ENCODE results near the gene RGPD8. TPM values are rescaled to one million over a fixed set of nuclear protein-coding genes. Genes with fewer than 3 reads are reported as not detected.
"Not testable (repeated sequence)": the region's sequence is repeated elsewhere in the genome, so short reads cannot be mapped to it uniquely, and the experiment has no call there.

Gene RGPD8
- total RNA-seq, 1 experiment from 2014 or later, result 5.0 TPM

GRCh38 chr2:112449854-112450253 lies 16.4 kb upstream of the RGPD8 start:
- Histone ChIP-seq H3K4me1 (replicated peaks; ENCODE audit: insufficient read depth) (no peaks in the 10 kb centered on the region), H3K4me3 (no peak overlapping the region), H3K27ac (no peak overlapping the region), H3K36me3 (ENCODE audit: low read depth) (no peaks in the 10 kb centered on the region), H3F3A (ENCODE audit: insufficient read depth, low read depth) (no peaks in the 10 kb centered on the region), H2AFZ (no peak overlapping the region), H3K4me2 (no peak overlapping the region), H3K79me2 (ENCODE audit: low read depth) (no peaks in the 10 kb centered on the region), H4K20me1 (ENCODE audit: insufficient read depth) (no peaks in the 10 kb centered on the region), H3K9me3 (ENCODE audit: insufficient read depth, low read depth) (no peaks in the 10 kb centered on the region), H3K27me3 (ENCODE audit: insufficient read depth, low read depth) (no peaks in the 10 kb centered on the region), H3K9me2 (ENCODE audit: insufficient read depth) (no peaks in the 10 kb centered on the region)
- TF ChIP-seq EZH2 (IDR thresholded peaks at IDR 0.05; ENCODE audit: low read depth) (no peak), CTCF (conservative IDR thresholded peaks at IDR 0.05) (no peak)
- POLR2A ChIA-PET (ENCODE audit: unreplicated experiment), result no interaction called here
- intact Hi-C loops (cut with micrococcal nuclease; ENCODE audit: unreplicated experiment), result no loop called here
- BruUV-seq (replicated peaks), result no TSS peak
- CTCF ChIA-PET, result no interaction called here
- DNase-seq, result no peak

- H3K36me3 ChIP-seq (ENCODE audit: low read depth); H3K9me3 ChIP-seq (ENCODE audit: insufficient read depth, low read depth); H3K27me3 ChIP-seq (ENCODE audit: insufficient read depth, low read depth); H3K4me3 ChIP-seq; H3K79me2 ChIP-seq (ENCODE audit: low read depth); H4K20me1 ChIP-seq (ENCODE audit: insufficient read depth); H3K4me2 ChIP-seq; H3K27ac ChIP-seq; H3K9me2 ChIP-seq (ENCODE audit: insufficient read depth); intact Hi-C loops (cut with micrococcal nuclease; ENCODE audit: unreplicated experiment); POLR2A ChIA-PET (ENCODE audit: unreplicated experiment); DNase-seq; H3F3A ChIP-seq (ENCODE audit: insufficient read depth, low read depth); H3K4me1 ChIP-seq (replicated peaks; ENCODE audit: insufficient read depth); H2AFZ ChIP-seq; CTCF ChIA-PET; BruUV-seq (replicated peaks): not testable (repeated sequence)
Measured at GRCh38 chr2:112444256-112444655, 10.8 kb upstream of the RGPD8 start.

- H3K27ac ChIP-seq; DNase-seq; H4K20me1 ChIP-seq (ENCODE audit: insufficient read depth); POLR2A ChIA-PET (ENCODE audit: unreplicated experiment); H3K36me3 ChIP-seq (ENCODE audit: low read depth); H3K4me3 ChIP-seq; H2AFZ ChIP-seq; H3K9me2 ChIP-seq (ENCODE audit: insufficient read depth); H3K79me2 ChIP-seq (ENCODE audit: low read depth); H3K27me3 ChIP-seq (ENCODE audit: insufficient read depth, low read depth); BruUV-seq (replicated peaks); H3F3A ChIP-seq (ENCODE audit: insufficient read depth, low read depth); H3K9me3 ChIP-seq (ENCODE audit: insufficient read depth, low read depth); H3K4me2 ChIP-seq; H3K4me1 ChIP-seq (replicated peaks; ENCODE audit: insufficient read depth): not testable (repeated sequence)
- intact Hi-C loops (cut with micrococcal nuclease; ENCODE audit: unreplicated experiment), result loop anchor here (10.0 kb wide), 1 partner anchor 184 kb away; the partner anchor contains the start of gene ZC3H8
- CTCF ChIA-PET, result interaction anchor here (0.6 kb wide), 2 partner anchors 35 to 290 kb away, joined by 3 read pairs; no protein-coding TSS in a partner anchor
Measured at GRCh38 chr2:112438603-112439261, 5.3 kb upstream of the RGPD8 start.

- H3K9me2 ChIP-seq (ENCODE audit: insufficient read depth); DNase-seq; H3K4me1 ChIP-seq (replicated peaks; ENCODE audit: insufficient read depth); H4K20me1 ChIP-seq (ENCODE audit: insufficient read depth); H3K36me3 ChIP-seq (ENCODE audit: low read depth); H3K27me3 ChIP-seq (ENCODE audit: insufficient read depth, low read depth); CTCF ChIA-PET; H3F3A ChIP-seq (ENCODE audit: insufficient read depth, low read depth); BruUV-seq (replicated peaks); H3K4me2 ChIP-seq; POLR2A ChIA-PET (ENCODE audit: unreplicated experiment); H3K4me3 ChIP-seq; H3K79me2 ChIP-seq (ENCODE audit: low read depth); H3K27ac ChIP-seq; H3K9me3 ChIP-seq (ENCODE audit: insufficient read depth, low read depth); H2AFZ ChIP-seq: not testable (repeated sequence)
- intact Hi-C loops (cut with micrococcal nuclease; ENCODE audit: unreplicated experiment), result loop anchor here (10.0 kb wide), 1 partner anchor 183 kb away; the partner anchor contains the start of gene ZC3H8
Measured at GRCh38 chr2:112437405-112437831, 4.0 kb upstream of the RGPD8 start.

GRCh38 chr2:112436993-112437392 lies 3.5 kb upstream of the RGPD8 start:
- CTCF ChIA-PET, DNase-seq: not testable (repeated sequence)
- intact Hi-C loops (cut with micrococcal nuclease; ENCODE audit: unreplicated experiment), result loop anchor here (10.0 kb wide), 1 partner anchor 182 kb away; the partner anchor contains the start of gene ZC3H8

GRCh38 chr2:112435716-112436431 lies 2.4 kb upstream of the RGPD8 start:
- H3K4me2 ChIP-seq; H3K27me3 ChIP-seq (ENCODE audit: insufficient read depth, low read depth); BruUV-seq (replicated peaks); H3K79me2 ChIP-seq (ENCODE audit: low read depth); H4K20me1 ChIP-seq (ENCODE audit: insufficient read depth); H3K27ac ChIP-seq; H3K4me3 ChIP-seq; CTCF ChIA-PET; H3K9me2 ChIP-seq (ENCODE audit: insufficient read depth); H3K4me1 ChIP-seq (replicated peaks; ENCODE audit: insufficient read depth); H3F3A ChIP-seq (ENCODE audit: insufficient read depth, low read depth); H3K36me3 ChIP-seq (ENCODE audit: low read depth); POLR2A ChIA-PET (ENCODE audit: unreplicated experiment); H3K9me3 ChIP-seq (ENCODE audit: insufficient read depth, low read depth); DNase-seq; H2AFZ ChIP-seq: not testable (repeated sequence)
- intact Hi-C loops (cut with micrococcal nuclease; ENCODE audit: unreplicated experiment), result loop anchor here (10.0 kb wide), 1 partner anchor 181 kb away; the partner anchor contains the start of gene ZC3H8

More at GRCh38 chr2:112436993-112437392, 3.5 kb upstream of the RGPD8 start:
- H3K9me2 ChIP-seq (ENCODE audit: insufficient read depth); H3K36me3 ChIP-seq (ENCODE audit: low read depth); H3K27me3 ChIP-seq (ENCODE audit: insufficient read depth, low read depth); H2AFZ ChIP-seq; POLR2A ChIA-PET (ENCODE audit: unreplicated experiment); H3F3A ChIP-seq (ENCODE audit: insufficient read depth, low read depth); H3K4me2 ChIP-seq; H3K79me2 ChIP-seq (ENCODE audit: low read depth); BruUV-seq (replicated peaks); H3K9me3 ChIP-seq (ENCODE audit: insufficient read depth, low read depth); H3K4me1 ChIP-seq (replicated peaks; ENCODE audit: insufficient read depth); H3K4me3 ChIP-seq; H3K27ac ChIP-seq; H4K20me1 ChIP-seq (ENCODE audit: insufficient read depth): not testable (repeated sequence)
